ENCODE measurements around the gene CDK16. TPM values are rescaled to one million over a fixed set of nuclear protein-coding genes. Genes with fewer than 3 reads are reported as not detected.
A peak's percentile ranks its signal among the peaks of the same experiment; 100 is the strongest.

Gene CDK16
- total and polyA plus RNA-seq, 2 of the 13 experiments (the other 11 are each of a cell fraction or from before 2014, with no cell fraction given), result 64.5 to 225 TPM

DNA sequence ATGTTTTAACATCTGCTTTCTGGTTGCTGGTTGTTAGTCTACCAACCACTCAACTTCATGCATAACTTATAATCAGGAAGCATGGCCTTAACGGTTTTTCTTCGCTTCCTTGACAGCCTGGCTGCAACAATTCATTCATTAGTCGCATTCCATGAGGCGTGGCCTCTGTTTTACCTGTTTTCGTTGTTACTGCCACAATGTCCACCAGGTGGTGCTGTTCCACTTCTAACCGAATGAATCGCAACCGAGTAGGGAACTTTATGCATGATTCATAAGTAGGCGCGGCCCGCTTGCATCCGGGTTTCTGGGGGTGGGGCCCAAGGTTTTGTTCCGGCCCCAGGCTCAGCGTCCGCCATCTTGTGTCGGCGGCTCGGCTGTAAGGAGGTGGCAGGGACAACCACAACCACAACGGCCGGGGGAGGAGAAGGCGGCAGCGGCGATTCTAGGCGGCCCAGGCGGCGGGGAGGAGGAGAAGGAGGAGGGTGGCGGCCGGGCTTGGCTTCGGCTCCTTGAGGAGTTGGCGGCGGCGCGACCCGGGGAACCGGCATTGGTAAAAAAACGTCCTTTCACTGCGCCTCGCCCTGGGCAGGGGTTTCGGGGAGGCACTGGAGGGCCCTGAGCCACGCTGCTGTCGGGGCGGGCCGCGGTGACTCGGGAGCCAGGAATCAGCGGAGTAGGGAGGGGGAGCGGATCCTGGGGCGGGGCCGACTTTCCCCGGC lies 24.8 kb upstream of the CDK16 start, which contains the start of gene UBA1 (continued):
- TF ChIP-seq, protein P1, sequence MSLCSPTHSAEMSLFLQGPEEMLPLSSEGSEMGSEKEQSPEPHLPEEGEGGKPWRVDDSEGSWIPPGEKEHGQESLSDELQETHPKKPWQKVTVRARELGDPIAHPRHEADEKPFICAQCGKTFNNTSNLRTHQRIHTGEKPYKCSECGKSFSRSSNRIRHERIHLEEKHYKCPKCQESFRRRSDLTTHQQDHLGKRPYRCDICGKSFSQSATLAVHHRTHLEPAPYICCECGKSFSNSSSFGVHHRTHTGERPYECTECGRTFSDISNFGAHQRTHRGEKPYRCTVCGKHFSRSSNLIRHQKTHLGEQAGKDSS (CRISPR knock-in tag; IDR thresholded peaks at IDR 0.05; ENCODE audit: borderline replicate concordance, low read depth), result 0 out of 2 replicates have a peak, but pooled peaks have one; percentile 30
- TF ChIP-seq, protein P2, sequence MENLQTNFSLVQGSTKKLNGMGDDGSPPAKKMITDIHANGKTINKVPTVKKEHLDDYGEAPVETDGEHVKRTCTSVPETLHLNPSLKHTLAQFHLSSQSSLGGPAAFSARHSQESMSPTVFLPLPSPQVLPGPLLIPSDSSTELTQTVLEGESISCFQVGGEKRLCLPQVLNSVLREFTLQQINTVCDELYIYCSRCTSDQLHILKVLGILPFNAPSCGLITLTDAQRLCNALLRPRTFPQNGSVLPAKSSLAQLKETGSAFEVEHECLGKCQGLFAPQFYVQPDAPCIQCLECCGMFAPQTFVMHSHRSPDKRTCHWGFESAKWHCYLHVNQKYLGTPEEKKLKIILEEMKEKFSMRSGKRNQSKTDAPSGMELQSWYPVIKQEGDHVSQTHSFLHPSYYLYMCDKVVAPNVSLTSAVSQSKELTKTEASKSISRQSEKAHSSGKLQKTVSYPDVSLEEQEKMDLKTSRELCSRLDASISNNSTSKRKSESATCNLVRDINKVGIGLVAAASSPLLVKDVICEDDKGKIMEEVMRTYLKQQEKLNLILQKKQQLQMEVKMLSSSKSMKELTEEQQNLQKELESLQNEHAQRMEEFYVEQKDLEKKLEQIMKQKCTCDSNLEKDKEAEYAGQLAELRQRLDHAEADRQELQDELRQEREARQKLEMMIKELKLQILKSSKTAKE (CRISPR knock-in tag; IDR thresholded peaks at IDR 0.05; ENCODE audit: borderline replicate concordance), result no peak
- TF ChIP-seq KMT2B (CRISPR knock-in tag; IDR thresholded peaks at IDR 0.05), result peak; percentile 18; the same call in 1 of the 2 replicates
- no peak for TF ChIP-seq ZNF121 (CRISPR knock-in tag; IDR thresholded peaks at IDR 0.05)
- no peak for TF ChIP-seq MZF1 (CRISPR knock-in tag; IDR thresholded peaks at IDR 0.05; ENCODE audit: borderline replicate concordance)
- no peak for TF ChIP-seq ZNF329 (CRISPR knock-in tag; IDR thresholded peaks at IDR 0.05; ENCODE audit: low read depth)
- no peak for TF ChIP-seq ZNF577 (CRISPR knock-in tag; IDR thresholded peaks at IDR 0.05; ENCODE audit: borderline replicate concordance, low read depth)
- TF ChIP-seq, protein P3, sequence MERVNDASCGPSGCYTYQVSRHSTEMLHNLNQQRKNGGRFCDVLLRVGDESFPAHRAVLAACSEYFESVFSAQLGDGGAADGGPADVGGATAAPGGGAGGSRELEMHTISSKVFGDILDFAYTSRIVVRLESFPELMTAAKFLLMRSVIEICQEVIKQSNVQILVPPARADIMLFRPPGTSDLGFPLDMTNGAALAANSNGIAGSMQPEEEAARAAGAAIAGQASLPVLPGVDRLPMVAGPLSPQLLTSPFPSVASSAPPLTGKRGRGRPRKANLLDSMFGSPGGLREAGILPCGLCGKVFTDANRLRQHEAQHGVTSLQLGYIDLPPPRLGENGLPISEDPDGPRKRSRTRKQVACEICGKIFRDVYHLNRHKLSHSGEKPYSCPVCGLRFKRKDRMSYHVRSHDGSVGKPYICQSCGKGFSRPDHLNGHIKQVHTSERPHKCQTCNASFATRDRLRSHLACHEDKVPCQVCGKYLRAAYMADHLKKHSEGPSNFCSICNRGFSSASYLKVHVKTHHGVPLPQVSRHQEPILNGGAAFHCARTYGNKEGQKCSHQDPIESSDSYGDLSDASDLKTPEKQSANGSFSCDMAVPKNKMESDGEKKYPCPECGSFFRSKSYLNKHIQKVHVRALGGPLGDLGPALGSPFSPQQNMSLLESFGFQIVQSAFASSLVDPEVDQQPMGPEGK (CRISPR knock-in tag; IDR thresholded peaks at IDR 0.05), result peak; percentile 34; the same call in 1 of the 2 replicates
- TF ChIP-seq MIER2 (CRISPR knock-in tag; IDR thresholded peaks at IDR 0.05), result no peak
- TF ChIP-seq PITX1 (CRISPR knock-in tag; IDR thresholded peaks at IDR 0.05), result peak; percentile 59; the same call in 1 of the 2 replicates
- 0 out of 2 replicates have a peak, but pooled peaks have one; percentile 35 for TF ChIP-seq ZNF605 (CRISPR knock-in tag; IDR thresholded peaks at IDR 0.05)
- TF ChIP-seq KLF13 (CRISPR knock-in tag; IDR thresholded peaks at IDR 0.05), result no peak
- no peak for TF ChIP-seq ZNF572 (CRISPR knock-in tag; IDR thresholded peaks at IDR 0.05)
- no peak for TF ChIP-seq HNRNPH1 (optimal IDR thresholded peaks at IDR 0.05; ENCODE audit: low read depth, low read length)
- TF ChIP-seq, protein P4, sequence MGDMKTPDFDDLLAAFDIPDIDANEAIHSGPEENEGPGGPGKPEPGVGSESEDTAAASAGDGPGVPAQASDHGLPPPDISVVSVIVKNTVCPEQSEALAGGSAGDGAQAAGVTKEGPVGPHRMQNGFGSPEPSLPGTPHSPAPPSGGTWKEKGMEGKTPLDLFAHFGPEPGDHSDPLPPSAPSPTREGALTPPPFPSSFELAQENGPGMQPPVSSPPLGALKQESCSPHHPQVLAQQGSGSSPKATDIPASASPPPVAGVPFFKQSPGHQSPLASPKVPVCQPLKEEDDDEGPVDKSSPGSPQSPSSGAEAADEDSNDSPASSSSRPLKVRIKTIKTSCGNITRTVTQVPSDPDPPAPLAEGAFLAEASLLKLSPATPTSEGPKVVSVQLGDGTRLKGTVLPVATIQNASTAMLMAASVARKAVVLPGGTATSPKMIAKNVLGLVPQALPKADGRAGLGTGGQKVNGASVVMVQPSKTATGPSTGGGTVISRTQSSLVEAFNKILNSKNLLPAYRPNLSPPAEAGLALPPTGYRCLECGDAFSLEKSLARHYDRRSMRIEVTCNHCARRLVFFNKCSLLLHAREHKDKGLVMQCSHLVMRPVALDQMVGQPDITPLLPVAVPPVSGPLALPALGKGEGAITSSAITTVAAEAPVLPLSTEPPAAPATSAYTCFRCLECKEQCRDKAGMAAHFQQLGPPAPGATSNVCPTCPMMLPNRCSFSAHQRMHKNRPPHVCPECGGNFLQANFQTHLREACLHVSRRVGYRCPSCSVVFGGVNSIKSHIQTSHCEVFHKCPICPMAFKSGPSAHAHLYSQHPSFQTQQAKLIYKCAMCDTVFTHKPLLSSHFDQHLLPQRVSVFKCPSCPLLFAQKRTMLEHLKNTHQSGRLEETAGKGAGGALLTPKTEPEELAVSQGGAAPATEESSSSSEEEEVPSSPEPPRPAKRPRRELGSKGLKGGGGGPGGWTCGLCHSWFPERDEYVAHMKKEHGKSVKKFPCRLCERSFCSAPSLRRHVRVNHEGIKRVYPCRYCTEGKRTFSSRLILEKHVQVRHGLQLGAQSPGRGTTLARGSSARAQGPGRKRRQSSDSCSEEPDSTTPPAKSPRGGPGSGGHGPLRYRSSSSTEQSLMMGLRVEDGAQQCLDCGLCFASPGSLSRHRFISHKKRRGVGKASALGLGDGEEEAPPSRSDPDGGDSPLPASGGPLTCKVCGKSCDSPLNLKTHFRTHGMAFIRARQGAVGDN (CRISPR knock-in tag; IDR thresholded peaks at IDR 0.05), result peak; percentile 76
- TF ChIP-seq TAF1 (CRISPR knock-in tag; IDR thresholded peaks at IDR 0.05), result peak; percentile 53; the same call in 1 of the 2 replicates
- TF ChIP-seq XRCC5 (optimal IDR thresholded peaks at IDR 0.05; ENCODE audit: low read length), result no peak
- no peak for TF ChIP-seq ZNF33A (CRISPR knock-in tag; IDR thresholded peaks at IDR 0.05; ENCODE audit: borderline replicate concordance)

Measured in HepG2 (cell line).